Mesodermal cell (in vitro differentiated cells): Measurements from ENCODE around the gene KREMEN1.

Experiments
- H3K27ac ChIP-seq: 2 replicates; pipeline ENCODE4 v1.7.0; 2013; ENCODE audit warnings: mild to moderate bottlenecking, low read depth, low read length, moderate library complexity; ENCODE audit not compliant: severe bottlenecking
- H3K36me3 ChIP-seq: 2 replicates; pipeline ENCODE4 v1.7.1; 2013; ENCODE audit warnings: mild to moderate bottlenecking, low read length, moderate library complexity; ENCODE audit not compliant: control insufficient read depth, insufficient read depth
- H3K4me1 ChIP-seq: one replicate; pipeline ENCODE4 v1.7.1; 2013; ENCODE audit warnings: mild to moderate bottlenecking, low read length; ENCODE audit not compliant: insufficient read depth, control insufficient read depth, poor library complexity, severe bottlenecking
- H3K4me3 ChIP-seq: 2 replicates; pipeline ENCODE4 v1.7.0; 2013; ENCODE audit warnings: low read length, control low read depth, mild to moderate bottlenecking; ENCODE audit not compliant: insufficient read depth, poor library complexity, severe bottlenecking; ENCODE audit errors: extremely low read depth
- H3K9me3 ChIP-seq: 2 replicates; pipeline ENCODE4 v1.7.1; 2013; ENCODE audit warnings: mild to moderate bottlenecking, low read length, moderate library complexity; ENCODE audit not compliant: control insufficient read depth
- WGBS, 2 experiments: methylation state at CpG; one replicate each; pipeline ENCODE4 v1.1.5; 2013; ENCODE audit warnings: missing lambda C conversion rate in 2 of 2; ENCODE audit not compliant: insufficient coverage in 2 of 2; 5-methylcytosine and 5-hydroxymethylcytosine counted together

KREMEN1 gene

GRCh38 chr22:29211066-29211465 lies 138.2 kb downstream of the KREMEN1 start:
- peaks cover 7% of the 10 kb centered on the region for H3K4me1 ChIP-seq
- H3K36me3 ChIP-seq: no peaks in the 10 kb centered on the region
- no peaks in the 10 kb centered on the region for H3K9me3 ChIP-seq
- H3K4me3 ChIP-seq: no peak overlapping the region
- WGBS, 2 experiments: 91 to 95% methylated on average over 10 to 11 of the region's 11 CpGs
- H3K27ac ChIP-seq: no peak overlapping the region

GRCh38 chr22:29211466-29211865 lies 138.6 kb downstream of the KREMEN1 start:
- H3K36me3 ChIP-seq: no peaks in the 10 kb centered on the region
- H3K9me3 ChIP-seq: no peaks in the 10 kb centered on the region
- 83 to 94% methylated on average over 4 to 9 of the region's 9 CpGs for WGBS, 2 experiments
- H3K4me1 ChIP-seq: peaks cover 3% of the 10 kb centered on the region
- H3K27ac ChIP-seq: no peak overlapping the region
- no peak overlapping the region for H3K4me3 ChIP-seq

GRCh38 chr22:29212743-29213142 lies 139.9 kb downstream of the KREMEN1 start:
- Histone ChIP-seq H3K4me3 (no peak overlapping the region), H3K27ac (no peak overlapping the region), H3K9me3 (no peaks in the 10 kb centered on the region), H3K36me3 (no peaks in the 10 kb centered on the region), H3K4me1 (no peaks in the 10 kb centered on the region)
- WGBS, 2 experiments: 92% methylated on average over 9 of the region's 11 CpGs

- Histone ChIP-seq H3K27ac (no peak overlapping the region), H3K36me3 (no peaks in the 10 kb centered on the region), H3K9me3 (no peaks in the 10 kb centered on the region), H3K4me3 (no peak overlapping the region), H3K4me1 (no peaks in the 10 kb centered on the region)
- WGBS, 2 experiments: 95% methylated on average over 5 to 7 of the region's 9 CpGs
These were observed 140.7 kb downstream of the KREMEN1 start for GRCh38 chr22:29213493-29213892.

GRCh38 chr22:29214232-29214631 lies 141.4 kb downstream of the KREMEN1 start:
- Histone ChIP-seq H3K4me3 (no peak overlapping the region), H3K36me3 (no peaks in the 10 kb centered on the region), H3K9me3 (no peaks in the 10 kb centered on the region), H3K4me1 (no peaks in the 10 kb centered on the region), H3K27ac (no peak overlapping the region)
- 92 to 97% methylated on average over 5 to 6 of the region's 6 CpGs for WGBS, 2 experiments

DNA sequence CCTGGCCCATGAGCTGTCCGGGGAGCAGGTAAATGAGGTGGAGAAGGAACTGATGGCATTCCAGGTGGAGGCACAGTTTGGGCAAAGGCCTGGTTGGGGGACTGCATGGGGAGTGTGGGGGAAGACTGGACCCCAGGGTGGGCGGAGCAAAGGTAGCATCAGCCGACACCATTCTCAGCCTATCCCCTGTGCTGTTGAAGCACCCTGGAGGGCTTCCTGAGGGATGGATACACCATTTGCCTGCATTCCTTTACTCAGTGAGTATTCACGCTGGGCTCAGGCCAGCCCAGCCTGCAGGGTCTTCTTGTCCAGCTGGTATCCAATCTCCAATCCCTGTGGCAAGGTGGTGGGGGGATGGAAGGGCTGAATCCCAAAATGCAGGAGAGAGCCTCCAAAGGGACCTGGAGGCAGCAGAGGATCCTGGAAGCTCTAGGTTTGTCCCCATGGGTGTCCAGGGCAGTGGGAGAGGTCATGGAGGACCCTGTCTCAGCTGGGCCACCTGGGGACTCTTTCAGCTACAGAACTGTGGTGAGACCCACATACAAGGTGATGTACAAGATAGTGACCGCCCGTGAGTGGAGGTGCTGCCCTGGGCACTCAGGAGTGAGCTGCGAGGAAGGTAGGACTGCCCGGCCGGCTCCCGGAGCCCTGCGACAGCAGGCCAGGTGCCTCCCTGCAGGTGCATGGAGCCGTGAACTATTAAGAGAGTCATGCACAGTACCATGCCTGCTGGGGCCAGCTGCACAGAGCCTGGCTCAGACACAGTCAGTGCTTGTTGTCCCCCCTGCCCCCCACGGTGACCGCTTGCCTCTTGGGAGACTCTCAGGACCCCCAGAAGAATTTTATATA lies 142.4 kb downstream of the KREMEN1 start:
- 87 to 89% methylated on average over 12 to 13 of the region's 14 CpGs for WGBS, 2 experiments

DNA sequence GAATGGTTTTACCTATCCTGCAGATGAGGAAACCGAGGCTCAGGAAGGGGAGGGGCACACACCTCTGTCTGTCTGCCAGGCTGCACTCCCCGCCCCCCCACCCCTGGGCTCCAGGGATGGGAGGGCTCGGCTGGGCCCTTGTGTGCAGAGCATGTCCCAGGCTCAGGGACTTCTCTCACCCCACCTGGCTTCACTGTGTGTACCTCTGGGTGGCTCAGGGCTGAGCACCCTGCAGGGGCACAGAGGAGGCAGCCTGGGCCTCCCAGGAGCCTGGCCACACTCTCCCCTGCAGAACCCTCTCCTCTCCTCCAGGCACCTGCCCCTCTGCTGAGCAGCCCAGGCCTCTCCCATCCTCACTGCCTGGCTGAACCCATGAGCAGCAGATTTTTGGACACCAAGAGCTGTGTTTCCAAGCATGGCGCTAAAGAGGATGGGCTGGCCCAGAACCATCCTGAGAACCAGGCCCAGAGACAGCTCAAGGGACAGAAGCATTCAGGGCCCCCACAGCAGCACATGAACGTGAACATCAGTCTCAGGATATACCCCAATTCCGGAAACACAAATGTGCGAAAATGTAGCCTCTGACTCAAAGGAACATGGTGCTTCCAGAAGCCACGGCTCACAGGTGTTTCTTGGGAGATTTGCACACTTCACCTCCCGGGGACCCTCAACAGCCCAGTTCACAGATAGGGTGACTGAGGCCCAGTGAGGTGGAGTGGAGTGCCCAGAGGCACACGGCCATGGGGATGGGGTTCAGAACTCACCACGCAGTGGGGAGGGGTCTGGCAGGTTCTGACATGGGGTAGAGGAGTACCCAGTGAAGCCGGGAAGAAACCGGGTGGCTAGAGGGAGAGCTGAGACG lies 143.4 kb downstream of the KREMEN1 start:
- Histone ChIP-seq H3K4me3 (no peak overlapping the region), H3K36me3 (no peaks in the 10 kb centered on the region), H3K4me1 (peaks cover 3% of the 10 kb centered on the region), H3K9me3 (no peaks in the 10 kb centered on the region), H3K27ac (no peak overlapping the region)
- WGBS, 2 experiments: 80 to 85% methylated on average over 11 of the region's 14 CpGs

More for the DNA sequence above, 142.4 kb downstream of the KREMEN1 start:
- peaks cover 3% of the 10 kb centered on the region for H3K4me1 ChIP-seq
- no peaks in the 10 kb centered on the region for H3K9me3 ChIP-seq
- no peak overlapping the region for H3K27ac ChIP-seq
- no peaks in the 10 kb centered on the region for H3K36me3 ChIP-seq
- no peak overlapping the region for H3K4me3 ChIP-seq

DNA sequence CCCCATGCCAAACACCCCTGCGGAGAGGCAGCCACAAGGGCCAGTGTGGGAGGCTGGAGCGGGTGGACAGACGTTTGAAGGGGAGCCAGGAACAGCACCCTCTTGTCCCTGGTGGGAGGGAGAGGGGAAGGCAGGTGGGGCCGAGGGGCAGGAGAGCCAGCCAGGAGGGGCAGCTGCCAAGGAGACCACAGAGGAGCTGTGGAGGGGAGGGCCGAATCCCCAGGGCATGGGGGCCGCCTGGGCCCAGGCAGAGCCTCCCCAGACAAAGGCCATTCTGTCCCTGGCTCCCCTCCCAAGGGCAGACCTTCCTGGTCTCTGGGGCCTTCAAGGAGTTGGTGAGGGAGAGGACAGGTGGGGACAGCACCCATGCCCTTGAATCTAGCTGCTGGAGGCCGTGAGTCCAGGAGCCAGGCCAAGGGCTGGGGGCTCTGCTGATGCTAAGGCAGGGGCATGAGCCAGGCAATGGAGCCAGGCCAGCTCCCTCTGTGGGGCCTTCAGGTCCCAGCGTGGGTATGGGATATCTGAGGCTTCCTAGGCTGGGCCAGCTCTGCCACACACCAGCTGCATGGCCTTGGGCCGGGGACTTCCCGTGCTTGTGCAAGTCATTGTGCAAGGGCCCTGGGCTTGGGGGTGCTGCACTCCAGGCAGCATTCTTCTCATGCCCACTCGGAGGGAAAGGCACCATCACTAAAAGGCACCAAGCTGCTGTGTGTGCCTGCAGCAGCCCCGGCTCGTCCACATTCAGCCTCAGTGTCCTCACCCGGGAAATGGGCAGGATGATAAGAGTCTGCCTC lies 144.2 kb downstream of the KREMEN1 start:
- no peak overlapping the region for H3K27ac ChIP-seq
- H3K4me3 ChIP-seq: no peak overlapping the region
- 88% methylated on average over 9 to 11 of the region's 14 CpGs for WGBS, 2 experiments
- H3K4me1 ChIP-seq: peaks cover 3% of the 10 kb centered on the region
- no peaks in the 10 kb centered on the region for H3K36me3 ChIP-seq
- H3K9me3 ChIP-seq: no peaks in the 10 kb centered on the region
